ENCODE data around the gene SGSM2.

GRCh38 chr17:2304931-2305330 lies 32.4 kb upstream of the SGSM2 start:
- TF ChIP-seq POLR2AphosphoS5 (IDR thresholded peaks at IDR 0.05; ENCODE audit: low read depth, low read length) (no peak), POLR2A (IDR thresholded peaks at IDR 0.05; ENCODE audit: low read depth, low read length) (no peak), PAX5 (IDR thresholded peaks at IDR 0.05; ENCODE audit: insufficient read depth, low read length, severe bottlenecking) (no peak), SPI1 (IDR thresholded peaks at IDR 0.05; ENCODE audit: low read depth, low read length) (no peak)

All from GM12891 (cell line).